Hematopoietic multipotent progenitor cell treated with erythropoietin and hydrocortisone succinate and interleukin-3 and kit ligand, for 8 days (in vitro differentiated cells): ENCODE results near the gene NXPH2.
"Not testable (repeated sequence)": the region's sequence is repeated elsewhere in the genome, so short reads cannot be mapped to it uniquely, and the experiment has no call there.

Experiments
- DNase-seq: peaks from one replicate; pipeline ENCODE4 v3.0.0-alpha.2; 2015

Gene NXPH2

GRCh38 chr2:138752197-138752956 lies 27.8 kb downstream of the NXPH2 start:
- no peak for DNase-seq

DNA sequence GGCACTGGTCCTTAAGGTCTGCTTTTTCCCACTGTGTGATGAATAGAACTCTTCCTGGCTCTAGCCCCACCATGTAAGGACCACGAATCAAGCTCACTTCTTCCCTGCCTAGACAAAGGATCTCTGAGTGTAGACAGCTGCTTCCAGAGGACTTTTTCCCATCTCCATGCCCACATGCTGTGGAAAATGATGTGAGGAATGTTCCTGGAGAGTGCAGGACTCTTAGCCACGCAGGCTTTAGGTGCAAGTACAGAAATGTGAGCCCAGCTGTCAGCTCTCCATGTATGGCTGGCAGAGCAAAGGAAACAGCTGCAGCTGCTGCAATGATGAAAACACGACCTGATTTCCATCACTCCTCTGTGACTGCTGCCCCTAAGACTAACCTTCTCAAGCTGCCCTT lies 35.5 kb downstream of the NXPH2 start:
- no peak for DNase-seq

DNA sequence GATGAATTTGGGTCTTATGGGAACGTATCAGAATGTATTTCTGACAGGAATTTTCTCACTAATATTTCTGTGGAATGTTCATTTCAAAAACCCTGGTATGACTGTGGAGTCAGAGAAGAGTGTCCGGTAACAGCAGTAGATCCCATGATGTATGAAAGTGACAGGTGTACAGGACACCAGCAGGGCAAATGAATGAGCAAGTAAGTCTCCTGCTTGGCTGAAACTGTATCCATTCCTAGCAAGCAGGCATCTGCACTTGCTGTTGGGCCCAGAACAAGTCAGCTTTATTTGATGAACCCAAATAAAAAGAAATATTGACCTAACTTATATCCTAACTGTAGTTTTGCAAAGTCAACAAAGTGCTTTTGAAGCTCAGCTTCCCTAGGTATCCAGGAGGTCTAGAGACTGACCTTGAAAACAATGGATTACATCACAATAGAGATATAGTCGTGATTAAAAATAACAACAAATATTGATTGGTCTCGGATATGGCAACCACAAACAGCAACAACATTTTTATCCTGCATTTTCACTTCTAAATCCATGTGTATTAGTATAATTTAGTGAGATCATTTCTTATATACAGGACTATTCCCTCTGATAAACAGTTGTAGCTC lies 37.6 kb downstream of the NXPH2 start:
- no peak for DNase-seq

GRCh38 chr2:138741851-138742250 lies 38.3 kb downstream of the NXPH2 start:
- no peak for DNase-seq

- not testable (repeated sequence) for DNase-seq
Observed at GRCh38 chr2:138737009-138737554, 43.1 kb downstream of the NXPH2 start.

DNA sequence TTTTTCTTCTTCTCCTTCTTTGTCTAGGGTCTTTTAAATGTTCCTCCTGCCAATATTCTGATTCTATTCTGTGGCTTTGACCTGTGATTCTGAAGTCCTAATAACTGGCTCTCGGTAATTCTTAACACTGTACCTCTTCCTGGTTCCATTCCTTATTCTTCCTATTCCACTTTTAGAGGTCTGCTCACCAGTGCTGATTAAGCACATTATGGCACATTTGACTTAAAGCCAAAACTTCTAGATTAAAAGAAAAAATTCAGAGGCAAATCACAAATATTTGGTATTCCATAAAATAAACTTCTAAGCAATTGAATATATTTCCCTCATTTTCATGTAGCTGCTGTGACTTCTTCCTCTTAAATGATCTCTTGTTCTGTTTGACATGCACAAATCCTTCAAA lies 47.5 kb downstream of the NXPH2 start:
- no peak for DNase-seq

DNA sequence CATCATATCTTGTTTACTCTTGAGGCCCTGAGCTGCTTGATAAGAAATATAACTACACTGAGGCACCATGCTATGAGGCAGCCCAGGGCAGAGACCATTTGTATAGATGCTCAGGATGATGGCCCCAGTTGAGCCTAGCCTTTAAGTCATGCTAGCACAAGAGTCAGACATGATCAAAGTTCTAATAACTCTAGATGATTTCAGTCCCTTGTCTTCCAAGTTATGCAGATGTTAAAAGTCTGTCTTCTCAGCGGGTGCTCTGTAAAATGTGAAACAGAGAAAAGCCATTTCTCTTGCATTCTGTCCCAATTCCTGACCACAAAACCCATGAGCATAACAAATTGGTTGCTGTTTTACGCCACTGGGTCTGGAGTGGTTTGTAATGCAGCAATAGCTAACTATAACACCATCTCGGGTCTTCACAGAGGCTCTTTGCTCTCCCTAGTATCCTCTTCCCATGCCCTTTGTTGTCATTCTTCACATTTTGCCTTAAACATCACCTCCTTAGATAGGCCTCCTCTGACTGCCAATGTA lies 49.6 kb downstream of the NXPH2 start:
- no peak for DNase-seq

GRCh38 chr2:138727956-138728355 lies 52.2 kb downstream of the NXPH2 start:
- DNase-seq, result no peak

DNA sequence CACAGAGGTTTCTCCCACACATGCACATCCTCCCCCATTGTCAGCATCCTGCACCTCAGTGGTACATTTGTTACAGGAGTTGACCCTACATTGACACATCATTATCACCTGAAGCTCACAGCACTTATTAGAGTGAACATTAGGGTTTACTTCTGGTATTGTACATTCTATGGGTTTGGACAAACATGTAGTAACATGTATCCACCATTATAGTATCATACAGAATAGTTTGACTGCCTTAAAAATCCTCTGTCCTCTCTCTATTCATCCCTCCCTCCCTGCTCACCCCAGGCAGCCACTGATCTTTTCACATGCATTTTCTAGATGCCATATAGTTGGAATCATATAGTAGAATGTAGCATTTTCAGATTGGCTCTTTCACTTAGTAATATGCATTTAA lies 53.5 kb downstream of the NXPH2 start:
- no peak for DNase-seq

DNA sequence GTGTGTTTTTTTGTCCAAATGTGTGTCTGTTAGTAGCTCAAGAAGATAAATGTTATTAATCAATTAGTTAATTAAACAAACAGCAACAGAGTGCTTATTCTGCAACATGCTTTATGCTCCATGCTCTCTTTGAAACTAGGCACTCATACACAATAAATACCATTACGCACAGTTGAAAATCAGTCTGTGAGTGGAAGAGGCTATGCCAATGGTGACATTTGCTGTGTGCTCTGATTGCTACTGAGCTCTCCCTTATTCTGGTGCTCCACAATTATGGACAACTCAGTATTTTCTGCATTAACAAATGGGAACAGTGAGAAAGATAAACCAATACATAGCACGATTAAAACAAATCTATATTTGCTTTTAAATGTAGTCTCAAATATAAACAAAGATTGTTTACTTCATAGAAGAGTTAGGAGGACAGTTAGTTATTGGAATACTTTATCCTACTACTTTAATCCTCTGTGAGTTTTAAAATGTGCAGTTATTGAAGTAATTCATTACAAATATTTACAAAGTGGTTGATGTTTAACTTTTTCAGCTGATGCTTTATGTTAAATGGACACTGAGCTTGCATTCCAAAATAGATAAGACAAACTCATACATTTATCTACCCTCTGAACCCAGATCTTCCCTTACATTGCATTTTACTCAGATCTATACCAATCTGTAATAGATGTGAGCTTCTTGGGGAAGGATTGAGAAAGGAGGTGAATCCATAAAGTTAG lies 55.3 kb downstream of the NXPH2 start:
- DNase-seq, result no peak

- no peak for DNase-seq
Observed at GRCh38 chr2:138724327-138724726, 55.9 kb downstream of the NXPH2 start.

GRCh38 chr2:138723196-138723987 lies 56.8 kb downstream of the NXPH2 start:
- no peak for DNase-seq

DNA sequence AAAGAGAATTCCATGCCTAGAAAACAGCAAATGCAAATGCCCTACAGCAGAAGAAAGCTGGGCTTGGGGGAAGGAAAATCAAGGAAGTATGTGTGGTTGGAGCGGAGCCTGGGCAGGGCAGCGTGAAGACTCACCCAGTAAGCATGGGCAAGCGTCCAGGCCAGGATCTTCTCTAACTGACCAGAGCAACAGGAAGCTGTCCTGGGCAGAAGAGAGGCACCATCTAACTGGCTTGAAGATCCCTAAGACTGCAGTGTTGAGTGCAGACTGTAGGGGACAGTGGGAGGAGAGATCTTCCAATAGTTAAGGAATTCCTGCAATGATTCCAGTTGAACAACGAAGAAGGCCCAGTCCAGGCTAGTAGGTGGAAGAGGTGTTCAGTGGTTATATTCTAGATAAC lies 57.9 kb downstream of the NXPH2 start:
- DNase-seq, result no peak

- DNase-seq, result no peak
Observed at GRCh38 chr2:138720035-138720838, 60.0 kb downstream of the NXPH2 start.

DNA sequence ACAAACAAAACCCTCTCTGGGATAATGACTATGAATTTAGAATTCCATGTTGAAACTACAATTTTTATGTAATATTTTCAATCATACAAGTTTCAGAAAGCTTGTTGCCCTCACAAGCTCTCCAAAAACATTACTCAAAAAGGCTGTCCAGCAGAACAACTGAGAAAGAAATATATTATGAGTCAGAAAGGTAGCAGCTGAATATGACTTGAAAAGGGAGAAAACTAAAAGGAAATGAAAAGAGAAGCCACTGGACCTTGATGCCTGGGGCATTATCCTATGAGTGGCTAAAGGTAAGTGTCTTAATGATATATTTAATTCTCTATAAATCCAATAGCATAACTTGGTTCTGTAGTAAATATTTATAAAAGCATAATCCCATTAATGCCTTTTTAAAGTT lies 61.8 kb downstream of the NXPH2 start:
- no peak for DNase-seq

DNA sequence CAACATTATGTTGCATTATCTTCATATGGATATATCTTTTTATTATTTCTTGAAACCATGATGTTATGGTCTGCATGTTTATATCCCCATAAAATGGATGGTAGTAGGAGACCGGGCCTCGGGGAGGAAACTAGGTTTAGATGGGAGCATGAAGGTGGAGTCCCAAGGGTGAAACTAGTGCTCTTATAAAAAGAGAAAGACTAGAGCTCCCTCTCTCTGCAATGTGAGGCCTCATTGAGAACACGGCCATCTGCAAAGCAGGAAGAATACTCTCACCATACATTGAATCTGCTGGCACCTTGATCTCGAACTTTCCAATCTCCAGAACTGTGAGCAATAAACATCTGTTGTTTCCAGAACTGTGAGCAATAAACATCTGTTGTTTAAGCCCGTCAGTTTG lies 64.0 kb downstream of the NXPH2 start:
- DNase-seq, result no peak

GRCh38 chr2:138713504-138713903 lies 66.7 kb downstream of the NXPH2 start:
- no peak for DNase-seq

- DNase-seq, result no peak
Observed at GRCh38 chr2:138713069-138713496, 67.1 kb downstream of the NXPH2 start.

- no peak for DNase-seq
Observed at GRCh38 chr2:138712212-138712979, 67.8 kb downstream of the NXPH2 start.

GRCh38 chr2:138711812-138712211 lies 68.4 kb downstream of the NXPH2 start:
- no peak for DNase-seq

GRCh38 chr2:138708682-138709241 lies 71.4 kb downstream of the NXPH2 start:
- no peak for DNase-seq
